UCSD-AML1 (cell line): Measurements from ENCODE around the gene TIMM17A.
"Not testable (repeated sequence)": the region's sequence is repeated elsewhere in the genome, so short reads cannot be mapped to it uniquely, and the experiment has no call there.

Source experiments
- DNase-seq: peaks from one replicate; lab custom pipeline; 2025; ENCODE audit not compliant: unreplicated experiment; lab: John Stamatoyannopoulos, UW

The TIMM17A gene

DNA sequence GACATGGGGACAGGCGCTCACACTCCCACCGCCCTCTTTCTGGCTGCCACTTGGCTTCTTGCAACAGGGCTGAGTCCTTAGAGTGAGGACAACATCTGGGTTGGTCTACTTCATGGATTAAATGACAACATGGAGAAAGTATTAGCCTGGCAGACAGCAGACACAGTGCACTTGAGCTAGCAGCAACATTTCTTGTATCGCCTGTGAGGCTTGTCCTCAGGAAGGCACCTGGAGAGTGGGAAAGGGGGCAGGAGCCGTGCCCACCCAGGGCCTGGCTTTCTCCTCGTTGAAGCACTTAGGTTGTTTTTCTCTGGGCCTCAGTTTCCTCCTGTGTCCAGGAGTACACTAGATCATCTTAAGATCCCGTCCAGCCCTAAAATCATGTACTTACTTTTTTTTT is 58.8 kb downstream of the TIMM17A start:
- DNase-seq, result no peak

GRCh38 chr1:202014915-202015661 is 59.8 kb downstream of the TIMM17A start:
- DNase-seq, result no peak

DNA sequence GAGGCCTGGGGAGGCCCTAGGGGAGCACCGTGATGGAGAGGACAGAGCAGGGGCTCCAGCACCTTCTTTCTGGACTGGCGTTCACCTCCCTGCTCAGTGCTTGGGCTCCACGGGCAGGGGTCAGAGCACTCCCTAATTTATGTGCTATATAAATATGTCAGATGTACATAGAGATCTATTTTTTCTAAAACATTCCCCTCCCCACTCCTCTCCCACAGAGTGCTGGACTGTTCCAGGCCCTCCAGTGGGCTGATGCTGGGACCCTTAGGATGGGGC is 60.3 kb downstream of the TIMM17A start:
- DNase-seq, result no peak

DNA sequence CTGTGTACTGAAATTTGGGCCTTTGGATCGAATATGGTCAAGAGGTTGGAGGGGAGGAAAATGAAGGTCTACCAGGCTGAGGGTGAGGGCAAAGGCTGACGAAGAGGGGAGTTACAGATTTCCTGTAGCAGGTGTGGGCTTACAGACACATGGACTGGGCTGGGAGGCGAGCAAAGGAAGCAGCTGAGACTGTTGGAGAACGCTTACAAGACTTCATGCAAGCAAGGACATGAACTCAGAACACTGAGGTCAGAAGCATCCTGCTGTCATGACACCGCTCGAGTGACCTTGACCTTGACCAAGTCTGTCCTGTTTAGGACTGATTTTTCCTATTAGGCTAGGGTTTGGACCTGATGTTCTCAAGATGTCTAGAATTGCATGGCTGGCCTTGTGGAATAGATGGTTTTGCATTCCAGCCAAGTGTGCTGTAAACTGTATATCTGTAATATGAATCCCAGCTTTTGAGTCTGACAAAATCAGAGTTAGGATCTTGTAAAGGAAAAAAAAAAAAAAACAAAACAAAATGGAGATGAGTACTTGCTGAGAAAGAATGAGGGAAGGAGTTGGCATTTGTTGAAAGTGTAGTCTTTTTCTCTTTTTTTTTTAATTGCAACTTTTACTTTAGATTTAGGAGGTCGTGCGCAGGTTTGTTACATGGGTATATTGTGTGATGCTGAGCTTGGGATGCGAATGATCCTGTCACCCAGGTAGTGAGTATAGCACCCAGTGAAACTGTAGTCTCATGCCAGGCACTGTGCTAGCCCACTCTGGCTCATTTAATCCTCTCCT is 60.9 kb downstream of the TIMM17A start:
- no peak for DNase-seq

- no peak for DNase-seq
Observed at GRCh38 chr1:202016811-202017748, 61.8 kb downstream of the TIMM17A start.

- DNase-seq, result no peak
Observed at GRCh38 chr1:202017749-202018467, 62.6 kb downstream of the TIMM17A start.

GRCh38 chr1:202018468-202019234 is 63.3 kb downstream of the TIMM17A start:
- DNase-seq, result no peak

GRCh38 chr1:202019235-202019558 is 63.9 kb downstream of the TIMM17A start:
- DNase-seq, result not testable (repeated sequence)
